GM12892 (cell line): ENCODE data around the gene SUGCT.

Experiments used
- POLR2A ChIP-seq: IDR thresholded peaks from 2 replicates; pipeline ENCODE4 v1.6.1; 2011; ENCODE audit warnings: low read depth, low read length, control low read depth
- POLR2AphosphoS5 ChIP-seq: IDR thresholded peaks from 2 replicates; pipeline ENCODE4 v1.6.1; 2011; ENCODE audit warnings: low read depth, low read length, control low read depth
- TAF1 ChIP-seq: IDR thresholded peaks from 2 replicates; pipeline ENCODE4 v1.6.1; 2011; ENCODE audit warnings: low read depth, mild to moderate bottlenecking, control low read depth, low read length, borderline replicate concordance

DNA sequence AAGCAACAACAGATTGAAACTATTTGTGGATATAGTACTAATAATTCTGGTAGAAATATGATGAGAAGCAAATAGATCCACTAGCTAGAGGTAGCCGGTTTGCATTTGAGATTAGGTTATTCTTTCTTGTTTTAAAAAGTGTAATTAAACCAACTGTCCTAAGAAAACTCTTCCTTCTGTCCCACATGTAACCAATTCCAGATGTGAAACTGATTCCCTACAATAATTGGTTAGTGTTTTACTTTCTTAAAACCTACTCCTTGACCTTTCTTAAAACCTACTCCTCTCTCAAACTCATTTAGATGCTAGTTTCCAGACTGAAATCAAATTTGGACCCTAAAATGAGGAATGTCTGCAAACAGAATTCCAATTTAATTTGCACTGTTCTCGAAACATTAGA is 521.5 kb downstream of the SUGCT start:
- no peak for TF ChIP-seq POLR2AphosphoS5
- no peak for TF ChIP-seq TAF1
- TF ChIP-seq POLR2A, result no peak
